K562 (cell line): Measurements from ENCODE around the gene IRF6. TPM values are rescaled to one million over a fixed set of nuclear protein-coding genes. Genes with fewer than 3 reads are reported as not detected.
A peak's percentile ranks its signal among the peaks of the same experiment; 100 is the strongest.

Experiments
- CXXC5 ChIP-seq: fragments of 250-450 bp; sonication (Bioruptor Pico); IDR thresholded peaks from 2 replicates; pipeline ENCODE4 v1.8.0; 2022; ENCODE audit warnings: inconsistent platforms, mild to moderate bottlenecking, moderate library complexity
- FOXA3 ChIP-seq, 2 experiments: fragments of 450-650 bp in 1 of 2; sonication (generic) in 1 of 2; formaldehyde crosslinking; IDR thresholded peaks in 1 of 2; conservative IDR thresholded peaks in 1 of 2; 2 replicates each; pipeline versions ENCODE4 v1.4.0 to v1.8.0; 2020 to 2022; ENCODE audit warnings: mild to moderate bottlenecking in 2 of 2, missing genetic modification reagents in 1 of 2
- KLF1 ChIP-seq: fragments of 450-650 bp; IDR thresholded peaks from 2 replicates; pipeline ENCODE4 v1.6.1; 2016; ENCODE audit warnings: missing genetic modification characterization, missing compliant biosample characterization
- KLF6 ChIP-seq: fragments of 250-450 bp; sonication (Bioruptor Pico); IDR thresholded peaks from 2 replicates; pipeline ENCODE4 v1.4.0; 2020; ENCODE audit warnings: mild to moderate bottlenecking, moderate library complexity, borderline replicate concordance
- MCM2 ChIP-seq: fragments of 450-650 bp; IDR thresholded peaks from 2 replicates; pipeline ENCODE4 v1.6.1; 2017; ENCODE audit warnings: low read depth, mild to moderate bottlenecking
- MCM3 ChIP-seq: fragments of 450-650 bp; IDR thresholded peaks from 2 replicates; pipeline ENCODE4 v1.6.1; 2016
- MTA1 ChIP-seq: fragments of 450-650 bp; IDR thresholded peaks from 2 replicates; pipeline ENCODE4 v1.6.1; 2017; ENCODE audit warnings: borderline replicate concordance
- MXD1 ChIP-seq: fragments of 250-450 bp; sonication (Bioruptor Pico); IDR thresholded peaks from 2 replicates; pipeline ENCODE4 v1.8.0; 2021; ENCODE audit warnings: borderline replicate concordance, mild to moderate bottlenecking, moderate library complexity; ENCODE audit not compliant: poor library complexity, severe bottlenecking
- NKRF ChIP-seq: fragments of 450-650 bp; IDR thresholded peaks from 2 replicates; pipeline ENCODE4 v1.6.1; 2016; ENCODE audit warnings: borderline replicate concordance
- SP2 ChIP-seq: IDR thresholded peaks from 2 replicates; pipeline ENCODE4 v1.6.1; 2011; ENCODE audit warnings: mild to moderate bottlenecking, low read depth, low read length, moderate library complexity; ENCODE audit not compliant: poor library complexity, severe bottlenecking; ENCODE audit errors: extremely low read depth
- TAF9B ChIP-seq: fragments of 450-650 bp; IDR thresholded peaks from 2 replicates; pipeline ENCODE4 v1.6.1; 2018; ENCODE audit warnings: mild to moderate bottlenecking; ENCODE audit not compliant: partially characterized antibody
- ZBTB49 ChIP-seq: sonication (generic); formaldehyde crosslinking; IDR thresholded peaks from 2 replicates; pipeline ENCODE4 v1.8.0; 2022; ENCODE audit warnings: missing genetic modification reagents, mild to moderate bottlenecking, borderline replicate concordance
- ZNF165 ChIP-seq: fragments of 250-450 bp; sonication (Bioruptor Pico); IDR thresholded peaks from 2 replicates; pipeline ENCODE4 v1.4.0; 2020; ENCODE audit warnings: borderline replicate concordance
- ZNF212 ChIP-seq: fragments of 450-650 bp; formaldehyde crosslinking; IDR thresholded peaks from 2 replicates; pipeline ENCODE4 v1.4.0; 2020; ENCODE audit warnings: mild to moderate bottlenecking
- ZNF280B ChIP-seq: fragments of 250-450 bp; sonication (Bioruptor Pico); IDR thresholded peaks from 2 replicates; pipeline ENCODE4 v1.5.1; 2021; ENCODE audit warnings: mild to moderate bottlenecking
- ZNF347 ChIP-seq: fragments of 450-650 bp; formaldehyde crosslinking; IDR thresholded peaks from 2 replicates; pipeline ENCODE4 v1.4.0; 2020; ENCODE audit warnings: low read depth, mild to moderate bottlenecking, moderate library complexity
- ZNF707 ChIP-seq: fragments of 250-450 bp; sonication (Bioruptor Pico); conservative IDR thresholded peaks from 2 replicates; pipeline ENCODE4 v1.8.0; 2022; ENCODE audit warnings: inconsistent platforms, mild to moderate bottlenecking, moderate library complexity
- ZSCAN29 ChIP-seq: fragments of 450-650 bp; IDR thresholded peaks from 2 replicates; pipeline ENCODE4 v1.6.1; 2017
- polyA plus RNA-seq, 8 experiments: library from polyadenylated mRNA; depleted of rRNA in 4 of 8; stranded (reverse) in 5 of 8; unstranded in 3 of 8; fragments of >200 nt; fragmentation: Nextera tagmentation in 2 of 8; fragmentation: Illumina TruSeq in 1 of 8; extraction: Ambion mirVana in 2 of 8; extraction: Trizol in 1 of 8; gene quantifications; 2 replicates each; pipeline versions ENCODE4 v1.2.1 to v1.2.3, GENCODE V29; 2011 to 2014; ENCODE audit warnings: inconsistent platforms in 1 of 8, missing spikeins in 1 of 8
- total RNA-seq, 7 experiments: library from RNA; depleted of rRNA in 6 of 7; stranded (reverse); fragments of >200 nt in 6 of 7; fragmentation: Illumina TruSeq in 2 of 7; extraction: Trizol in 2 of 7; gene quantifications; 2 replicates each; pipeline versions ENCODE4 v1.2.1 to v1.2.3, GENCODE V29; 2011 to 2021; ENCODE audit warnings: low replicate concordance in 1 of 7
- TF ChIP-seq, protein P1 (sequence below): sonication (generic); formaldehyde crosslinking; IDR thresholded peaks from 2 replicates; pipeline ENCODE4 v1.8.1; 2023; ENCODE audit warnings: mild to moderate bottlenecking, missing genetic modification reagents

Gene IRF6
- total and polyA plus RNA-seq, 9 of the 15 experiments (the other 6 are each of a cell fraction or from before 2014, with no cell fraction given), result 0.03 to 0.65 (median 0.17) TPM

DNA sequence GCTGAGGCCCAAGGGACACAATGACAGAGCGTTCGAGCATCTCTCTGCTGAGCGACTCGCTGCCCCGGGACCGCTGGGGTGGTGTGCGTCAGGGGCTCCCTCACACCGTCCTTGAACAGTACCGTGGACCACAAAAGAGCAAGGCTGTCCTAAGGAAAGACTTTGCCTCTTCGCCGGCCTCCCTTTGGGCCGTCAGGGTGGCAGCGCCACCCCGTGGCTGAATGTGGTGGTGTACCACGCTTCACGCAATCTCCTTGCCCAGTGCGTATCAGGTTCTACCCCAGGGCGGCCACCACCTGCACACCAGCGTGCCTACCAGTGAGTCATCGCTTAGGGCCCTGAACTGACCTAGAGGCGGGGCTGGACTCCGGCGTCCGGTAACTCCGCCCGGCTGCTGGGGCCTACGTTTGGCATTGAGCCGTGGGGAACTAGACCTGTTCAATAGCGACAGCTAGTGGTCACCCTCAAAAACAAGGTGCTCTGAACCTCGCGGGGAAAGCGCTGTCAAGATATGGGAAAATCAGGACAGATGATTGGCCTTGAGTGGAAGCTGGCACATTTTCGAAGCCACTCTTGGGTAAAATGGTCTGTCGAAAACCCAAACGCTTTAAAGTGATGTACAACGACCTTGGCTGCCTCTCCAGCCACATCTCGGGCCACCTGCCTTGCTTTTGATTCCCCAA lies 58.2 kb downstream of the IRF6 start (continued):
- TF ChIP-seq ZNF280B (CRISPR knock-in tag) (no peak), ZNF165 (CRISPR knock-in tag) (no peak), KLF6 (CRISPR knock-in tag) (no peak), TAF9B (no peak), MXD1 (CRISPR knock-in tag) (no peak), MTA1 (no peak), ZSCAN29 (no peak), ZNF707 (CRISPR knock-in tag) (no peak), CXXC5 (peak; percentile 93), ZBTB49 (CRISPR knock-in tag) (no peak), FOXA3 (CRISPR knock-in tag; conservative IDR thresholded peaks at IDR 0.05 in 1 of 2, IDR thresholded peaks at IDR 0.05 in 1 of 2) (no peak), KLF1 (tag) (no peak), MCM2 (no peak), ZNF347 (CRISPR knock-in tag) (no peak), SP2 (no peak), MCM3 (no peak), ZNF212 (no peak), NKRF (no peak)
- TF ChIP-seq, protein P1, sequence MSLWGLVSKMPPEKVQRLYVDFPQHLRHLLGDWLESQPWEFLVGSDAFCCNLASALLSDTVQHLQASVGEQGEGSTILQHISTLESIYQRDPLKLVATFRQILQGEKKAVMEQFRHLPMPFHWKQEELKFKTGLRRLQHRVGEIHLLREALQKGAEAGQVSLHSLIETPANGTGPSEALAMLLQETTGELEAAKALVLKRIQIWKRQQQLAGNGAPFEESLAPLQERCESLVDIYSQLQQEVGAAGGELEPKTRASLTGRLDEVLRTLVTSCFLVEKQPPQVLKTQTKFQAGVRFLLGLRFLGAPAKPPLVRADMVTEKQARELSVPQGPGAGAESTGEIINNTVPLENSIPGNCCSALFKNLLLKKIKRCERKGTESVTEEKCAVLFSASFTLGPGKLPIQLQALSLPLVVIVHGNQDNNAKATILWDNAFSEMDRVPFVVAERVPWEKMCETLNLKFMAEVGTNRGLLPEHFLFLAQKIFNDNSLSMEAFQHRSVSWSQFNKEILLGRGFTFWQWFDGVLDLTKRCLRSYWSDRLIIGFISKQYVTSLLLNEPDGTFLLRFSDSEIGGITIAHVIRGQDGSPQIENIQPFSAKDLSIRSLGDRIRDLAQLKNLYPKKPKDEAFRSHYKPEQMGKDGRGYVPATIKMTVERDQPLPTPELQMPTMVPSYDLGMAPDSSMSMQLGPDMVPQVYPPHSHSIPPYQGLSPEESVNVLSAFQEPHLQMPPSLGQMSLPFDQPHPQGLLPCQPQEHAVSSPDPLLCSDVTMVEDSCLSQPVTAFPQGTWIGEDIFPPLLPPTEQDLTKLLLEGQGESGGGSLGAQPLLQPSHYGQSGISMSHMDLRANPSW (CRISPR knock-in tag), result 0 out of 2 replicates have a peak, but pooled peaks have one; percentile 90
